VCaP (cell line): ENCODE results near the gene SLC35B2.

Source experiments
- H3K27ac ChIP-seq: fragments of 450-650 bp; 2 replicates; pipeline ENCODE4 v1.5.1; 2017
- TF ChIP-seq, protein P1 (sequence below): fragments of 450-650 bp; conservative IDR thresholded peaks from 2 replicates; pipeline ENCODE4 v1.5.1; 2017; ENCODE audit warnings: mild to moderate bottlenecking, moderate library complexity

SLC35B2 gene

DNA sequence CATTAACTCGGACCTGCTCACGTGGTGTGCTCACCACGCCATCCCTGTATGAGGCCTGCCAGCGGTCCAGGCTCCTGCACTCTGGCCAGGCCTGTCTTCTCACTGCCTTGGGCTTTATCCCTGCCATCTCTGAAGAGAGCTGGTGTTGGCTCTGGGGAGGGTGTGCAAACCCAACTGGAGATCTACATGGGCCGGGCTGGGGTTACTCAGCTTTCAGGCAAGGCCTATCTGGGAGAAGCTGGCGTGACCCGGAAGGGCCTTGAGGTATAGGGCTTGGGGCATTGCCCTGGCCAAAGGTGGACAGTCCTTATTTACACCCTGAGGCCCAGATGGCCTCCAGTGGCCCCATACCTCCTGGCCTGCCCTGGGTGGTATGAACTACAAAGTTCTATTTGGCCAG is 28.9 kb downstream of the SLC35B2 start:
- H3K27ac ChIP-seq = no peak overlapping the region
- TF ChIP-seq, protein P1, sequence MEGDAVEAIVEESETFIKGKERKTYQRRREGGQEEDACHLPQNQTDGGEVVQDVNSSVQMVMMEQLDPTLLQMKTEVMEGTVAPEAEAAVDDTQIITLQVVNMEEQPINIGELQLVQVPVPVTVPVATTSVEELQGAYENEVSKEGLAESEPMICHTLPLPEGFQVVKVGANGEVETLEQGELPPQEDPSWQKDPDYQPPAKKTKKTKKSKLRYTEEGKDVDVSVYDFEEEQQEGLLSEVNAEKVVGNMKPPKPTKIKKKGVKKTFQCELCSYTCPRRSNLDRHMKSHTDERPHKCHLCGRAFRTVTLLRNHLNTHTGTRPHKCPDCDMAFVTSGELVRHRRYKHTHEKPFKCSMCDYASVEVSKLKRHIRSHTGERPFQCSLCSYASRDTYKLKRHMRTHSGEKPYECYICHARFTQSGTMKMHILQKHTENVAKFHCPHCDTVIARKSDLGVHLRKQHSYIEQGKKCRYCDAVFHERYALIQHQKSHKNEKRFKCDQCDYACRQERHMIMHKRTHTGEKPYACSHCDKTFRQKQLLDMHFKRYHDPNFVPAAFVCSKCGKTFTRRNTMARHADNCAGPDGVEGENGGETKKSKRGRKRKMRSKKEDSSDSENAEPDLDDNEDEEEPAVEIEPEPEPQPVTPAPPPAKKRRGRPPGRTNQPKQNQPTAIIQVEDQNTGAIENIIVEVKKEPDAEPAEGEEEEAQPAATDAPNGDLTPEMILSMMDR = no peak

DNA sequence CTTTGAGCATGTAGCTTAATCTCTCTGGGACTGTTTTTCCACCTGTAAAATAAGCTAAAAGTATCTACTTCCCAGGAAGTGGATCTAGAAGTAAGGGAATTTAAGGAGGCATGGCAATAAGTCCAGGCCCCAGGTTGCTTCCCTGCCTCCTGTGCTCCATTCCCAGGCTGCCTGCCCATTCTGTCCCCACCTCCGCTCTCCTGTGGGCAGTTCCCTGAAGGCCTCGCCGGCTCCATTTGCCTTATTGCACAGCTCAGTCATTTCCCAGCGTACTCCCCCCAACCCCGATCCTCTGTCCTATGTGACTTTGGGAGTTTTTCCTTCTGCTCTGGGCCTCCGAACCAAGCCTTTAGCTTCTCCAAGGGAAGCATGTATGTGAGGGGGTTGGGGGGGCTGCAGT is 29.3 kb downstream of the SLC35B2 start:
- H3K27ac ChIP-seq = no peak overlapping the region
- TF ChIP-seq, protein P1 = no peak

DNA sequence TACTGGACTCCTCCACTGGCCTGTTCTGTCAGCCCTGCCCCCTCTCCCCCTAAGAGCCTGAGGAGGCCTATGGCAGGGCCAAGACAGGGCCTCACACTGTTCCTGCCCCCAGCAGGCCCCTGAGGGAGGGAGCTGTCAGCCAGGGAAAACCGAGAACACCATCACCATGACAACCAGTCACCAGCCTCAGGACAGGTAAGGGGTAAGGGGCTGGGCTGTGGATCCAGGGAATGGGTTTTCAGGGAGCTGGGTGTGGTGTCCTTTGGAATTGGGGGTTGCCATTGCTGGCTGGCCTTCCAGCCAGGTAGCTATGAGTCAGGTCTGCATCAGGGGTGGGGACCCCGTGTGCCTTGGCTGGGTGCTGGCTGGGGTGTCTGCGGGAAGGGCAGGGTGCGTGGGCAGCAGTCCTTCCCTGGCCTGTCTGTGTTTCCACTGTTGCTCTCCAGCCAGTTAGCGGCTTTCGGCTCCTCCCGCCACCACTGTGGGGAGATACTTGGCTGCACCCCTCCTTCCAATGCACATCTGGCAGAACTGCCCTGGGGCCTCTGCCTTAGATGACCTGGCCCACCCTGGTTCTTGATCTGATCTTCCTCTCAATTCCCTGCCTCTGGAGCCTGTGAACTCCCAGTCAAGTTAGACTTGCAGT is 30.1 kb downstream of the SLC35B2 start:
- H3K27ac ChIP-seq = peak overlapping the region; percentile 81; the same call in 1 of the 2 replicates
- TF ChIP-seq, protein P1 = no peak

DNA sequence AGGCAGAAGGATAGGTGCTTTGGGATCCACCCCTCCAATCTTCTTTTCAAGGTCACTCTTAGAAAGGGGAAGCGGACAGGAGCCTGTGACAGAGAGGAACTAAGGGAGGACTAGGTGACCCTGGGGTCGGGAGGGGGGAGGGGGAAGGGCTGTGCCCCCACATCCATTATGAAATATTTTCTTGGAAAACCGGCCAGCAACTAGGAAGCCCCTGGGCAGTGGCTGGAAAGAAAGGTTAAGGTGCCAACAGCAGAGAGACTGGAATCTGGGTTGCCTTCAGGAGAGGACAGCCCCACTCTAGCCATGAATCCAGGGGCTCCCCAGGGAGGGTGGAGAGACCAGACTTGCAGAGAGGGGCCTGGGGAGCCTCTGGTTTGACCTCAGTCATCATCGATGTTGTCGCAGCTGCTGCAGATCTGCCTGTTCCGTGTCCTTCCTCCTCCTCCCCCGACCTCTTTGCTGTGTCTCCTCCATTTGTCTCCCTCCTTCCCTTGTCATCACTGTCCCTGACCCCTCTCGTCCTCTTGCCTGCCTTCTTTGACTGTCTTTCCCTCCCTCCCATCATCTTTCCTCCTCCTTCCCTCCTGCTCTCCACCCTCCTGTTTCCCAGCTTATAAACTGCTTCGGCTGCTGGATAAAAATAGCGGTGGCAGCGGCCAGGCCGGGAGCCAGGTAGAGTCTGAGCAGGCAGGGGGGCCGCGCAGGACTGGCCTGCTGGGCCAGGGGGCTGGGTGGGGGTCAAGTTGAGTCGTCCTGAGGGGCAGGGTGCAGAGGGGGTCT is 30.8 kb downstream of the SLC35B2 start:
- H3K27ac ChIP-seq = peak overlapping the region; percentile 81; the same call in 1 of the 2 replicates
- TF ChIP-seq, protein P1 = no peak

DNA sequence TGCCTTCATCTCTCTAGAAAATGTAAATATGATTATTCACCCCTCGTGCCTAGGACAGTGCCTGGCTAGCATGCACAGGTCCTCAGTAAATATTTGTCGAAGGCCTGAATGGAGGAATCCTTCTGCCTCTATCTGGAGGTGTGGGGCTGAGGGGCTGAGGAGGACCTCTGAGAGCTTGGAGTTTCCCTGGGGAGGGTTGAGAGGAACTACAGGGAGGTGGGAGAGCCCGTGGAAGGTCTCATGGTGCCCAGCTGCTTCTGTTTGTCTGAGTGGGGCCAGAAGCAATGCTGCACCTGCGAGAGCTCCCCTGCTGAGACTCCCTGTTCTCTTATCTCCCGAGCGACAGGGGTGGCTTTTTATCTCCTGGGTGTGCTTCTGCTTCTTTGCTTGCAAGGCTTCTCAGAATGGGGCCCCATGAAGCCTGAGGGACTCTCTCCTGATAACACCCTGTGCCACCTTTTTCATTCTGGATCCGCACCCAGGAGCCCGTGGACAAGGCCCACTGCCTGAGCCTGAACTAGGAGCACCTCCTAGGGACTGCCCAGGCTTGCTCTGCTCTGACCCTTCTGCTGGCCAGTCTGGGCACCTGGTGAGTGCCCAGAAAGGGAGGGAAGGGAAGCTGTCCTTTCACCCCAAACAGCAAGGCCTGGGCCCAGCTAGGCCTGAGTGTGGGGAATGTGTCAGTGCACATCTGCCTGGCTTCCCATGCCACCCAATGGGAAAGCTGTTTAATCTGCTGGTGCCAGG is 31.6 kb downstream of the SLC35B2 start:
- TF ChIP-seq, protein P1 = no peak
- H3K27ac ChIP-seq = peak overlapping the region; percentile 81; the same call in 1 of the 2 replicates

DNA sequence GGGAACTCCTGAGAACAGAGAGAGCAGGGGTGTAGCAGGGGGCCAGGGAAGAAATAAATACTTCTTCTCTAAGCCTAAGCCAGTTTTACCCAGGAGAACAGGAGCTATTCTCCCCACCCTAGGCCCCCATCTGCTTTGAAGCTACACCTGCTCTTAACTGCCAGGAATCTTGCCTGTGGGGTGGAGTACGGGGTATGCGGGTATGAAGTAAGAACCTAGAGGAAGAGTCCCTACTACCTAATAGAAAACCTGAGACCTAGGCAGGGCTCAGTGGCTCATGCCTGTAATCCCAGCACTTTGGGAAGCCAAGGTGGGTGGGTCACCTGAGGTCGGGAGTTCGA is 32.4 kb downstream of the SLC35B2 start:
- peak overlapping the region; percentile 81 for H3K27ac ChIP-seq
- TF ChIP-seq, protein P1 = no peak
